ENCODE results near the gene JSRP1.

- TF ChIP-seq YY1 (IDR thresholded peaks at IDR 0.05; ENCODE audit: insufficient read depth, insufficient read length): no peak
- no peak for TF ChIP-seq SUZ12 (IDR thresholded peaks at IDR 0.05; ENCODE audit: extremely low read depth, insufficient read depth, insufficient read length)
Measured at GRCh38 chr19:2251106-2252054, 4.8 kb downstream of the JSRP1 start.
